IPS-20b (cell line): ENCODE results near the gene MAP3K6.

ENCODE experiments used
- H3K27ac ChIP-seq: one replicate; pipeline ENCODE4 v1.5.1; 2013; ENCODE audit warnings: low read length
- H3K27me3 ChIP-seq: 2 replicates; pipeline ENCODE4 v1.6.1; 2013; ENCODE audit warnings: mild to moderate bottlenecking, low read length, inconsistent platforms; ENCODE audit not compliant: insufficient read depth
- H3K36me3 ChIP-seq: 2 replicates; pipeline ENCODE4 v1.6.1; 2013; ENCODE audit warnings: low read depth, mild to moderate bottlenecking, inconsistent platforms, low read length, moderate library complexity; ENCODE audit not compliant: insufficient read depth
- H3K4me1 ChIP-seq: 2 replicates; pipeline ENCODE4 v1.6.1; 2013; ENCODE audit warnings: mild to moderate bottlenecking, control low read depth, inconsistent platforms, low read length, moderate library complexity; ENCODE audit not compliant: insufficient read depth
- H3K4me3 ChIP-seq: 2 replicates; pipeline ENCODE4 v1.5.1; 2013; ENCODE audit warnings: mild to moderate bottlenecking, low read length, inconsistent platforms
- H3K9ac ChIP-seq: 2 replicates; pipeline ENCODE4 v1.6.1; 2013; ENCODE audit warnings: low read depth, mild to moderate bottlenecking, inconsistent platforms, low read length, moderate library complexity
- H3K9me3 ChIP-seq: 2 replicates; pipeline ENCODE4 v1.6.1; 2013; ENCODE audit warnings: mild to moderate bottlenecking, low read depth, low read length, inconsistent platforms; ENCODE audit not compliant: insufficient read depth

The MAP3K6 gene

GRCh38 chr1:27358928-27359313 lies 7.8 kb downstream of the MAP3K6 start:
- no peaks in the 10 kb centered on the region for H3K9me3 ChIP-seq
- no peaks in the 10 kb centered on the region for H3K36me3 ChIP-seq
- peaks cover 49% of the 10 kb centered on the region for H3K27me3 ChIP-seq
- no peak overlapping the region for H3K4me3 ChIP-seq
- H3K9ac ChIP-seq: no peak overlapping the region
- H3K4me1 ChIP-seq: no peaks in the 10 kb centered on the region
- no peak overlapping the region for H3K27ac ChIP-seq

GRCh38 chr1:27358038-27358927 lies 8.5 kb downstream of the MAP3K6 start:
- no peak overlapping the region for H3K27ac ChIP-seq
- H3K4me1 ChIP-seq: no peaks in the 10 kb centered on the region
- peaks cover 49% of the 10 kb centered on the region for H3K27me3 ChIP-seq
- H3K36me3 ChIP-seq: no peaks in the 10 kb centered on the region
- no peaks in the 10 kb centered on the region for H3K9me3 ChIP-seq
- H3K4me3 ChIP-seq: no peak overlapping the region
- H3K9ac ChIP-seq: no peak overlapping the region

- Histone ChIP-seq H3K36me3 (no peaks in the 10 kb centered on the region), H3K9ac (no peak overlapping the region), H3K9me3 (no peaks in the 10 kb centered on the region), H3K27me3 (peaks cover 49% of the 10 kb centered on the region), H3K4me3 (peak overlapping the region; percentile 45; the same call in 1 of the 2 replicates), H3K4me1 (no peaks in the 10 kb centered on the region), H3K27ac (no peak overlapping the region)
Observed at GRCh38 chr1:27357281-27358037, 9.3 kb downstream of the MAP3K6 start.

DNA sequence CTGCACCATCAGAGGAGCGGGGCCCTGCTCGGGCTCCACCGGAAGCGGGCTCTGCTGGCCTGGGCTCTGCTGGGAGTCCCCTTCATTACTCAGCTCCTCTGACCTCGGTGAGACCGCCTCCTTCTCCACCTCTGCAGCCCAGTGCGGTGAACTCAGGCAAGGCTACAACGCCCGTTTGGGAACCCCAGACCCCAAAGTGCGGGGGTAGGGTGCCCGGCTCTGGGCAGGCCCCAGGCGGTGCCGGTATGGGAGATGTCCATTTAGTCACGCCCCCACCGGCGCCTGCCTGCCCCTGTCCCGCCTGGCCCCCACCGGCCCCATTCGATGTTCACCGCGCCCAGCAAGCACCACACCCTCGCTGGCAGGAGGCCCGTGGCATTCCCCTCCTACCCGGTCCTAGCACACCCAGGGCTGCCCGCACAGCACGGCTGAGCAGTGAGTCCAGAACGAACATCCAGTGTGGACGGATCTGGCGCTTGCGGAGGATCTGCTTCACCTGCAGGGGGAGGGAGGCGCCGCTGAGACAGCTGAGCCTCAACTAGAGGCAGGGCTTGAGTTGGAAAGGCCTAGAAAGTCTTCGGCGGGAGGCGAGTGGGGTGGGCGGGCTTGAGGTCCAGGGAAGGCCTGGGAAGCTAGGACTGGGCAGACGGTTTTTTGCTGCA lies 10.0 kb downstream of the MAP3K6 start:
- no peaks in the 10 kb centered on the region for H3K9me3 ChIP-seq
- no peaks in the 10 kb centered on the region for H3K36me3 ChIP-seq
- H3K27ac ChIP-seq: no peak overlapping the region
- peak overlapping the region; percentile 45; the same call in 1 of the 2 replicates for H3K4me3 ChIP-seq
- no peak overlapping the region for H3K9ac ChIP-seq
- H3K27me3 ChIP-seq: peaks cover 42% of the 10 kb centered on the region
- H3K4me1 ChIP-seq: no peaks in the 10 kb centered on the region

- no peak overlapping the region for H3K9ac ChIP-seq
- H3K27me3 ChIP-seq: peaks cover 37% of the 10 kb centered on the region
- H3K9me3 ChIP-seq: no peaks in the 10 kb centered on the region
- H3K36me3 ChIP-seq: no peaks in the 10 kb centered on the region
- no peak overlapping the region for H3K4me3 ChIP-seq
- H3K4me1 ChIP-seq: no peaks in the 10 kb centered on the region
- H3K27ac ChIP-seq: no peak overlapping the region
Observed at GRCh38 chr1:27356277-27356618, 10.5 kb downstream of the MAP3K6 start.

- Histone ChIP-seq H3K27me3 (peaks cover 34% of the 10 kb centered on the region), H3K9ac (no peak overlapping the region), H3K9me3 (no peaks in the 10 kb centered on the region), H3K4me3 (no peak overlapping the region), H3K36me3 (no peaks in the 10 kb centered on the region), H3K4me1 (no peaks in the 10 kb centered on the region), H3K27ac (no peak overlapping the region)
Observed at GRCh38 chr1:27355683-27356082, 11.1 kb downstream of the MAP3K6 start.

DNA sequence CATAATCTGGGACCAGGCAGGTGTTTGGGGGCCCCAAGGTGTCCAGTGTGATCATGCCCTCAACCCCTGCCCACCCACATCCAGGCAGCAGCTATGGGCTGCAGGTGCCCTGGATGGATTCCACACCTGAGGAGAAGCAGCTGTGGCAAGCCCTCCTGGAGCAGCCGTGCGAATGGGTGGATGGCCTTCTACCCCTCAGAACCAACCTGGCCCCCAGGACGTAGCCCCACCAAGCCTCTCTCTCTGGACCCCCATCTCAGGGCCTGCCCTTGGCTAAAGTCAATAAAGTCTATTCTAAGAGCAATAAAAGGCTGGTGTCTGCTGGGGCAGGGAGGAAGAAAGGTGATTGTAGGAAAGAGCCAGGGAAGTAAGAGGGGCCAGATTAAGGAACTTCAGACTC lies 13.1 kb downstream of the MAP3K6 start:
- Histone ChIP-seq H3K4me1 (peaks cover 5% of the 10 kb centered on the region), H3K9me3 (no peaks in the 10 kb centered on the region), H3K36me3 (no peaks in the 10 kb centered on the region), H3K9ac (no peak overlapping the region), H3K27me3 (peaks cover 33% of the 10 kb centered on the region), H3K27ac (no peak overlapping the region), H3K4me3 (no peak overlapping the region)

GRCh38 chr1:27353166-27353565 lies 13.6 kb downstream of the MAP3K6 start:
- Histone ChIP-seq H3K9me3 (no peaks in the 10 kb centered on the region), H3K4me1 (peaks cover 5% of the 10 kb centered on the region), H3K9ac (no peak overlapping the region), H3K4me3 (no peak overlapping the region), H3K36me3 (no peaks in the 10 kb centered on the region), H3K27ac (no peak overlapping the region), H3K27me3 (peaks cover 29% of the 10 kb centered on the region)

DNA sequence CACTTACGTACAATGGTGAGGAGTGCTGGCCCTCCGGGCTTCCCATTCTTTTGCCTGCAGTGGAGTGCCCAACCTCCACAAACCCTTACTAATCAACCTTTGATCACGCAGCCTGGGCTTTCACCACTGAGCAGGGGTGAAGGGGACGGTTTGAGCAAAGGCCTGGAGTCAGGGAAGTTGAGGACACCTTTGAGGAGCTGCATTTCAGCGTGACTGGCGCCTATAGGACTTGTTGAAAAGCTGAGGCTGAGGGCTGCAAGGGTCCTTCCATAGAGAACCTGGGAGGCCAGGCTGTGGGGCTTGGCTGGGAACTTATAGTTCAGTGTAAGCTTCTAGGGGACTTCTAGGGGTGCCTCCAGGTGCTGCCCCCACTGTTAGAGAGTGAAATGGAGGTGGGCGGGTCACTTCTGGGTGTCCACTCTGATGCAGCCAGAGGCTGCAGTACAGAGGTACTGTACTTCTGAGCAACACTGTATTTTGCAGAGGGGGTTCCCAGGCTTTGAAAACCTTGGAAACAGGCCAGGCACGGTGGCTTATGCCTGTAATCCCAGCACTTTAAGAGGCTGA lies 15.1 kb downstream of the MAP3K6 start:
- H3K9ac ChIP-seq: peak overlapping the region; percentile 35; the same call in 1 of the 2 replicates
- H3K9me3 ChIP-seq: no peaks in the 10 kb centered on the region
- H3K4me3 ChIP-seq: peak overlapping the region; percentile 64
- H3K27me3 ChIP-seq: peaks cover 22% of the 10 kb centered on the region
- H3K36me3 ChIP-seq: no peaks in the 10 kb centered on the region
- H3K4me1 ChIP-seq: peaks cover 5% of the 10 kb centered on the region
- no peak overlapping the region for H3K27ac ChIP-seq

- no peaks in the 10 kb centered on the region for H3K9me3 ChIP-seq
- H3K4me3 ChIP-seq: peak overlapping the region; percentile 64
- peaks cover 5% of the 10 kb centered on the region for H3K4me1 ChIP-seq
- H3K27me3 ChIP-seq: peaks cover 22% of the 10 kb centered on the region
- H3K9ac ChIP-seq: peak overlapping the region; percentile 54; the same call in 1 of the 2 replicates
- no peaks in the 10 kb centered on the region for H3K36me3 ChIP-seq
- H3K27ac ChIP-seq: no peak overlapping the region
Observed at GRCh38 chr1:27350663-27351540, 15.9 kb downstream of the MAP3K6 start.
